ENCODE results near the gene SP7. TPM values are rescaled to one million over a fixed set of nuclear protein-coding genes. Genes with fewer than 3 reads are reported as not detected.
"Not testable (repeated sequence)": the region's sequence is repeated elsewhere in the genome, so short reads cannot be mapped to it uniquely, and the experiment has no call there.

SP7 gene
- total RNA-seq, 4 donors from 2014 or later, result 0.34 to 0.62 TPM; not detected in 2

DNA sequence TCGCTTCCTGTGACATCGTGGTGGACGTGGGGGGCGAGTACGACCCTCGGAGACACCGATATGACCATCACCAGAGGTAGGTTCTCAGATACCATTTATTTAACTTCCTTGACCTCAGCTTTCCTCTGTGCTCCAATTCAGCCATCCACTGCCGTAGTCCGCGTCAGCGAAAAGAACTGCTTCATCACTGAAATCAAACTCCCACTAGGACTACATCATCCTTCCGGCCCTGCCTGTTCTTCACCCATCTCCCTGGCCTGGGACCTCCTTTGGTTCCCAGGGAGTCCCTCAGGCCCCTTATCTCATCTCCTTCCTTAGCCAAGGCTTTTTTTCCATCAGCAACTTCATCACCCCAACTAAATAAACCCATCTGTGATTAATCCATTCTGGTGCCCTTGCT, 36.0 kb downstream of the SP7 start:
- H3K4me1 ChIP-seq, result peaks cover 11 to 18% of the 10 kb centered on the region in 2 donors

GRCh38 chr12:53299454-53300180, 36.5 kb downstream of the SP7 start, which contains the start of gene MYG1:
MYG1 (plus strand) TSS chr12:53299695; CDS start chr12:53299738, 43 bp downstream.
- Histone ChIP-seq H3K4me1 (peaks cover 11 to 18% of the 10 kb centered on the region in 2 donors), H3K9me3 (no peaks in the 10 kb centered on the region), H3K27ac (peak within 1 kb of the TSS; percentile 49 to 69), H3K36me3 (no peaks in the 10 kb centered on the region), H3K27me3 (no peaks in the 10 kb centered on the region), H3K4me3 (peak within 1 kb of the TSS; percentile 60 to 89)
- intact Hi-C loops (cut with DNase I; ENCODE audit: low total_unique reads), result no loop called here
- TF ChIP-seq POLR2A (IDR thresholded peaks at IDR 0.05) (peak in 1 of 2 donors; percentile 57), CTCF (IDR thresholded peaks at IDR 0.05) (peak in 3 of 4 experiments; percentile 4 to 43 (median 32))
- peak; percentile 83 for DNase-seq

More for the DNA sequence above, 36.0 kb downstream of the SP7 start:
- H3K36me3 ChIP-seq, result no peaks in the 10 kb centered on the region
- H3K9me3 ChIP-seq, result no peaks in the 10 kb centered on the region
- DNase-seq, result no peak
- no peaks in the 10 kb centered on the region for H3K27me3 ChIP-seq
- peak overlapping the region; percentile 60 to 89 for H3K4me3 ChIP-seq
- intact Hi-C loops (cut with DNase I; ENCODE audit: low total_unique reads), result no loop called here
- TF ChIP-seq CTCF (IDR thresholded peaks at IDR 0.05) (no peak), POLR2A (IDR thresholded peaks at IDR 0.05) (no peak)
- H3K27ac ChIP-seq, result peak overlapping the region; percentile 49 to 69

- H3K4me1 ChIP-seq, result peaks cover 11 to 18% of the 10 kb centered on the region in 2 donors
- intact Hi-C loops (cut with DNase I; ENCODE audit: low total_unique reads), result no loop called here
- TF ChIP-seq POLR2A (IDR thresholded peaks at IDR 0.05) (no peak), CTCF (IDR thresholded peaks at IDR 0.05) (no peak)
- H3K9me3 ChIP-seq, result no peaks in the 10 kb centered on the region
- H3K27ac ChIP-seq, result peak overlapping the region; percentile 49 to 69
- no peak for DNase-seq
- no peaks in the 10 kb centered on the region for H3K27me3 ChIP-seq
- peak overlapping the region; percentile 60 to 89 for H3K4me3 ChIP-seq
- no peaks in the 10 kb centered on the region for H3K36me3 ChIP-seq
Measured at GRCh38 chr12:53299101-53299453, 37.1 kb downstream of the SP7 start.

GRCh38 chr12:53298164-53298563, 38.0 kb downstream of the SP7 start:
- DNase-seq, result no peak
- H3K36me3 ChIP-seq, result no peaks in the 10 kb centered on the region
- intact Hi-C loops (cut with DNase I; ENCODE audit: low total_unique reads), result no loop called here
- no peak for TF ChIP-seq POLR2A (IDR thresholded peaks at IDR 0.05)
- no peaks in the 10 kb centered on the region for H3K27me3 ChIP-seq
- peaks cover 11 to 18% of the 10 kb centered on the region in 2 donors for H3K4me1 ChIP-seq
- no peak overlapping the region for H3K4me3 ChIP-seq
- H3K9me3 ChIP-seq, result no peaks in the 10 kb centered on the region
- no peak overlapping the region for H3K27ac ChIP-seq

GRCh38 chr12:53297106-53297505, 39.0 kb downstream of the SP7 start:
- H3K36me3 ChIP-seq; H3K4me3 ChIP-seq; H3K27ac ChIP-seq; H3K9me3 ChIP-seq; intact Hi-C loops (cut with DNase I; ENCODE audit: low total_unique reads); DNase-seq; H3K27me3 ChIP-seq: not testable (repeated sequence)
- H3K4me1 ChIP-seq, result peaks cover 11 to 18% of the 10 kb centered on the region in 2 donors

DNA sequence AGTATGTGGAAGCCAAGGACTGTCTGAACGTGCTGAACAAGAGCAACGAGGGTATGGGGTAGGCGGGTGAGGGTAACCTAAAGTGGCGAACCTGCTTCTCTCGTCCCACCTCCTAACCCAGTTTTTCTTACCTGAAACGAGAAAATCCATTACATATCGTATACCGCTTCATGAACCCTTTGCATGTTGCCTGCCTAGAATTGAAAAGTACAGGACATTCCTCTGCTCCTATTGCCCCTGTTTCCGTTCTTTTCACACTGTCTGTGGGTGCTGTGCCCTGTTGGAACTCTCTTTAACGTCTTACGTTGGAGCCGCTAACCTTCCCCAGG, 40.3 kb downstream of the SP7 start:
- Histone ChIP-seq H3K4me1 (peaks cover 11 to 18% of the 10 kb centered on the region in 2 donors), H3K27me3 (no peaks in the 10 kb centered on the region), H3K4me3 (peak overlapping the region; percentile 62 to 89), H3K27ac (peak overlapping the region; percentile 80 to 88), H3K9me3 (no peaks in the 10 kb centered on the region), H3K36me3 (no peaks in the 10 kb centered on the region)
- intact Hi-C loops (cut with DNase I; ENCODE audit: low total_unique reads), result no loop called here
- no peak for TF ChIP-seq CTCF (IDR thresholded peaks at IDR 0.05)
- TF ChIP-seq POLR2A (IDR thresholded peaks at IDR 0.05), result no peak
- DNase-seq, result no peak

Measured in uterus (tissue), 4 donors.